Suprapubic skin (tissue), 2 donors: ENCODE measurements around the gene MBP.

Experiments
- EP300 ChIP-seq: sonication (generic); formaldehyde crosslinking; IDR thresholded peaks from one replicate; pipeline ENCODE4 v1.6.1; 2017; ENCODE audit warnings: antibody characterized with exemption
- POLR2A ChIP-seq, 2 donors: fragments of 450-650 bp; IDR thresholded peaks; one replicate each; pipeline ENCODE4 v1.6.1; 2017; ENCODE audit warnings: antibody characterized with exemption in 2 of 2, mild to moderate bottlenecking in 2 of 2, moderate library complexity in 2 of 2

GRCh38 chr18:77090546-77091174 is 41.9 kb downstream of the MBP start:
- no peak for TF ChIP-seq POLR2A (IDR thresholded peaks at IDR 0.05)
- no peak for TF ChIP-seq EP300
